Stimulated activated CD4-positive, alpha-beta T cell treated with anti-CD3 and anti-CD28 coated beads, Interleukin-1b, Interleukin-23, amount 100 ng/mL, for 1 hour (primary cell): ENCODE measurements around the gene SLC25A26.
"Not testable (repeated sequence)": the region's sequence is repeated elsewhere in the genome, so short reads cannot be mapped to it uniquely, and the experiment has no call there.

ENCODE experiments used
- DNase-seq, 2 donors: peaks; one replicate each; pipeline ENCODE4 v3.0.0-alpha.2; 2020; ENCODE audit warnings: low read depth in 2 of 2

The SLC25A26 gene, protein sequence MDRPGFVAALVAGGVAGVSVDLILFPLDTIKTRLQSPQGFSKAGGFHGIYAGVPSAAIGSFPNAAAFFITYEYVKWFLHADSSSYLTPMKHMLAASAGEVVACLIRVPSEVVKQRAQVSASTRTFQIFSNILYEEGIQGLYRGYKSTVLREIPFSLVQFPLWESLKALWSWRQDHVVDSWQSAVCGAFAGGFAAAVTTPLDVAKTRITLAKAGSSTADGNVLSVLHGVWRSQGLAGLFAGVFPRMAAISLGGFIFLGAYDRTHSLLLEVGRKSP

DNA sequence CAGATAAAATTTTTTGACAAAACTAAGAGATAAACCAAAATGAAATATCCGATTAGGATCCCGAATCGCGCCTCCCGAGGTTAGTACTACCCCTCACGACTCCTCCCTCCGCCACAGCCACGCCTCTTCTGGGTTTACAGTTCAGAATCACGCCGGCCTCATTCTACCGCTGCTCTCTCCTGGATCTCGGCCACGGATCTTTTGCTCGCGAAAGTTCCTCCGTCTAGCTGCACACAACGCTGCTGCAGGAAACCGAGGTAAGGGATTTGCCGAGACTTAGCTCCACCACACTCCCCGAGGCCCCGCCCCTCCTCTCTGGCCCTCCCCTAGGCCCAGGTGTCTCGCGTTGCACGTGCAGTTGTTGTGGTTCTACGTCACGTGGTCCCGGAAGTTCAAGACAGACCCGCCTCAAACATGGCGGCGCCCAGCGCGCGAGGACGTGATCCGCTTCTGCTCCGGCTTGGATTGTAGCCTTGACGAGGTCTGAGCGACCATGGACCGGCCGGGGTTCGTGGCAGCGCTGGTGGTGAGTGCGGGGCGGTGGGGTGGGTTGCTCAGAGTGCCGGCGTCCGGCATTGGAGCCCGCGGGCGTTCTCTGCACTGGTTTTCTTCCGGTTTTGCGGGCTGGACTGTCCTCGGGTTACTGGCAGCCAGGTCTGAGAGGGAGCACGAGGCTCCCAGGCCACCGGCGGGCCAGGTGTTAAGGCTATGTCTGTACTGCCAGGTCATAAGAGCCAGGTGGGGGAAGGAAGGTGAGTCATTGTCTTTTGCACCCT lies at the start of gene SLC25A26:
SLC25A26 (plus strand) TSS at position 400 of the 776 bp plus-strand sequence; CDS start at position 494, 94 bp downstream.
- DNase-seq = peak; percentile 92 to 93

DNA sequence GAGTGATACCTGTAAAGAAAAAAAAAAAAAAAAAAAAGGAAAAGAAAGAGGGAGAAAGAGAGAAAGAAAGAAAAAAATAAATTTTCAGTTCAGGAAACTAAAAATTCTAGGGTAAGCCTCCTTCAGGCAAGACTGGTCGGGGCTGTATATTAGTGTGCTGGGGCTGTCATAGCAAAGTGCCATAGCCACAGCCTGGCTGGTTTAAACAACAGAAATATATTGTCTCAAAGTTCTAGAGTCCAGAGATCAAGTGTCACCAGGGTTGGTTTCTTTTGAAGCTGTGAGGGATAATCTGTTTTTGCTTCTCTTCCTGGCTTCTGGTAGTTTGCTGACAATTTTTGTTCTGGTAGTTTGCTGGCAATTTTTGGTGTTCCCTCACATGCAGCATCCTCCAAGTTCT lies 48.4 kb upstream of the SLC25A26 start:
- no peak for DNase-seq

DNA sequence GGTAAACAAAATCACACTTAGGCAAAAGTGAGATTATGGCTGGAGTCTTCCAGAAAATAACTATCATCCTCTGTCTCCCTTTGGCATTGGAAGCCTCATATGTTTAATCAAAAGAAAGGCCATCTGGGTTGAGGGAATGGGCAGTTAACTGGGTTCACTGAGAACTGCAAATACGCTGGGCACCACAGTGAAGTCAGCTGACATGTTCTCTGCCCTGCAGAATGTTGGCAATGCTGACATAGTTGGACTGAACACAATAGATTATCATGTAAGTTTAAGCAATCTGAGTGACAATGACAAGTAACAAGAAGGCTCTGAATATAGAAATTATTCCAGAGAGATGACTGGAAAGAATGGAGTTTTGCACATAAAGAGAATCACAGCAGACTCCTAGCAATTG lies 43.8 kb upstream of the SLC25A26 start:
- DNase-seq = no peak

DNA sequence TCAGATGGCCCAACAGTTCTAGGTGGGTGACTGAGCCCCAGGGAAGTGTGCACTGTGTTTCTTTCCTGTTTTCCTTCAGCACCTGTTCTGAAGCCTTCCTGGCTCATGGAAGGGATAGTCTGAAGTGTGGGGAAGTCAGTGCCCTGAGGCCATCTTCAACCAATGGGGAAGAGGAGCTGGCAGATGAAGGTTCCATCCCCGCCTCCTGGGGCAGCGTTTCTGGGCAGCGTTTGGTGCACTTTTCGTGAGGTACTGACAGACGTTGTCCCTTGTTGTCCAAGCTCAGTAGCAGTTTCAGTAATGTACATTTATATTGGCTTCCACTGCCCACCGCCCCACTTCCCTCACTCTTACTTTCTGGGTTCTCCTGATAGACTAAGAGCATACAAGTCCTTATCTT lies 42.6 kb upstream of the SLC25A26 start:
- DNase-seq = no peak

DNA sequence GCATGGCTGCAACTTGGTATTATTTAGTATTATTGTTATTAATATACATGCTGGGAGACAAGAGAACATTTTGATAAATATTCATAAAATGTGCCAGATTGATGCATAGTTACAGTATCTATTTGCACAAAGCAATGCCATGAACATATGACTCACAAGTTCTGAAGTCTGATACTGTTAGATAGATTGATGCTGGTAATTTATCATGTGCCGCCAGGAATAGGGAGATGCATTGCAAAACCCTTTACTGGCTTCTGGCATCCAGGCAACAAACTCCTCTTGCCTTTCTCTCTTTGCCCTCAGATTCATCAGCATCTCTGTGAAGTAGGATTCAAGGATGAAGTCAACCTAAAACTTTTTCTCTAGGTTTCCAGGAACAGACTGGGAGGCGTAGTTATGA lies 41.0 kb upstream of the SLC25A26 start:
- DNase-seq = no peak

DNA sequence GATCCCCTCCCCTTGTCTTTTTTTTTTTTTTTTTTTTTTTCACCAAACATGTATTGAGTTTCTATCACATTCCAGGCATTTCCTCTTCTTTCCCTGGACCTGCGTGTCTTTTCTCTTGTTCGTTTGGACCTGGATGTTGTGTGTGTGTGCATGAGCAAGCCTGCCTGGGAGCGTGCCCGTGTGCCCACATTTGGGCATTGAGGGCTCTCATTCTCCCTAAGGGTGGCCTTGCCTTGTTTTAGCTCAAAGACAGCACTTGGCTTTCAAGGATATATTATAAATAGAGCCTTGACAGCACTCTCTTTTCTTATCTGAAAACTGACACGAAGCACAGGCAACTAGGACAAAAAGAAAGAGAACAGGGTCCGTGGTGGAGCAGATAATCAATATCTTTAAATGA lies 39.0 kb upstream of the SLC25A26 start:
- DNase-seq = no peak

DNA sequence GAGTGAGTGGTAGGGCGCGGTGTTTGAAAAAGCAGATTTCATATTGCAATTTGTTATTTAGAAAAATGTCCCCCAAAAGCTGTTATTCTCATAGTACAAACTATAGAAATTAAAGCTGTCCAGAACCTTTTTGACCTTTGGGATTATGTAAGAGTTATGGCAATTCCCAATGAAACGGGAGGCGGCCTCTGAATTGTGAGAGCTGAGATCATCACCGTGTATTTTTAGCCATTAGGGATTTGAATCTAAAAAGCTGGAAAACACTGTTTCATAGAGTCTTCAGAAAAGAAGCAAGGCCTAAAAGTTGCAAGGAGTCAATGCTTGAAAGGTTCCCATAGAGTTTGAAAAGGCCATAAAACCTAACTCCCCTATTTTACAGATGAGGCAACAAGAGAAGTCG lies 38.6 kb upstream of the SLC25A26 start:
- DNase-seq = no peak

DNA sequence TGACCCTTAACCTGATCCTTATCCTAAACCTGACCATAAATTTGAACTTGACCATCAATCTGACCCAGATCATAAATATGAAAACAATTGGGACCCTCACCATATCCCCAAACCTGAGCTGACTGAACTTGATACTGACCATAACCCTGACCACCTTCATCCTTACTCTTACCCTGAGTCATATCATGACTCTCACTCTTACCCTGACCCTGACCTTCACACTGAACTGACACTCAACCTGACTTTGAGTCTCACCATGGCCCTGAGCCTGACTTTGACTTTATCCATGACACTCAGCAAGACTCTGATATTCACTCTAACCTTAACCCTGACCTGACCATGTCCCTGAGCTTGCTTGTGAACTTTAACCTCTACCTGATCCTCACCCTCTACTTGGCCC lies 34.3 kb upstream of the SLC25A26 start:
- DNase-seq = no peak

DNA sequence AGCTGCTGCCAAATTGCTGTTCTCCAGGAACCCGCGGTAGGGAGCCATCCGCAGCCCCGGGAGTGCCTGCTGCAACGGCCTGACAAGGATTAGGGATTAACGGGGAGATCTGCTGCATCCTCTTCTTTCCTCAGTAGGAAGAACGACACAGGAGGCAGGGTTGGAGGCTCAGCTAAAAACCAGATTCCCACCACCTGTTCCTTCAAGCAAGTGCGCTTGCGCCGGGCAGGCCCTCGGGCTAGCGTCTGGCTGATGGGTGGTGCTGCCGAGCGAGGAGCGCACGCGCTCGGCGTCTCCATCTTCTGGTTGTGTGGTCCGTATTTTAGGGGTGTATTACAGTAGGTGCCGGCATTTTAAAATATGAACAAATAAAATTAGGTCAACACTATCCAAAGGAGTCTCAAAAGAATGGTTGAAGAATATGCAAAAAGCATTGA lies 25.4 kb upstream of the SLC25A26 start:
- no peak for DNase-seq

DNA sequence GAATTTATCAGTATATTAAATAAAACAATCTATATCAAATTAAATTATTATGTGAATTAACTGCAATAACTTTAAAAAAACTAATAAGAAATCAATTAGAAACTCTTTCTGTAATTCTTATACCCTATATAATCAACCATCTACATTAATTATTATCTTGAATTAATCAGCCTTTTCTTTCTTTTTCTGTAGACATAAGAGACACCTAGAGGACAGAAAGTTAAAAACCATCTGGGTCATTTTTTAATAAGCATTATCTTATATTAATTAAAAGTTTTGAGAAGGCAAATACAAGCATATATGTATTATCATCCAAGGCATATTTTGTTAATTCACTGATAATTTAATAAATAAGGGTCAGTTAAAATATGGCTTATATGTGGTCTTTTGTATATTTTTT lies 24.2 kb upstream of the SLC25A26 start:
- no peak for DNase-seq

DNA sequence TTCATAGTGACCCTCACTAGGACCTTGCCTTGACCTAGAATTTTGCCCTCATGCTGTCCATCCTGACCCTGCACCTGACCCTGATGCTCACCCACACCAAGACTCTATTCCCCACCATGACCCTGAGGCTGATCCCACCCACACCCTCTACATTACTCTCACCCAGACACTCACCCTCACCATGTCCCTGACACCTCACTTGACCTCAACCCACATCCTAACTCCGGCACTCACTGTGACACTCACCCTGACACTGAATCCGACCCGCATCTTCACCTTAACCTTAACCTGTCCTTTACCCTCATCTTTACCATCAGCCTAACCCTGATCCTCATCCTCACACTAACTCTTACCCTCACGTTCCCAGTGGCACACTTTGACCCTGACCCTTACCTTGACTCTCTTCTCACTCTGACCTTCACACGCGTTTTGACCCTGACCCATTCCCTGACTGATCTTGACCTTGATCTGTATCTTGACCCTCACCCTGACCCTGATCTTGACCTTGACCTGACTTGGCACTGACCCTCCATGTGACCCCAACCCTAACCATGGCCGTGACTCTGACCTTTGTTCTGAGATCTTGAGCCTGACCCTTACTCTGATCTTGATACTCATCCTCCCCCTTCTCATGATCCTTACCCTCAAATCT lies 22.2 kb upstream of the SLC25A26 start:
- DNase-seq = no peak

DNA sequence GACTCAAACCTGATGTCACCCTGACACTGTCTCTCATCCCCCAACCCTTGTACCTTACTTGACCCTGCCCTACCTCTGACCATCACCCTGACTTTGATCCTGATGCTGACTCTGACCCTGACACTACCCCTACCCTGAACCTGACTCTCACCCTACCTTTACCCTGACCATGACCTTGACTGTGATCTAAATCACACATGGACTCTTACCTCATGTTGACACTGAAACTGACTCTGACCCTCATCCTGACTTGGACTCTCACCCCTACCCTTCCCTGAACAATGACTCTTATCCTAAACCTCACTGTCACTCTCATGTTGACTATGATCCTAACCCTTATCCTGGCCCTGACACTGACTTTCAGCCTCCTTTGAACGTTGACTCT lies 21.7 kb upstream of the SLC25A26 start:
- DNase-seq = no peak

DNA sequence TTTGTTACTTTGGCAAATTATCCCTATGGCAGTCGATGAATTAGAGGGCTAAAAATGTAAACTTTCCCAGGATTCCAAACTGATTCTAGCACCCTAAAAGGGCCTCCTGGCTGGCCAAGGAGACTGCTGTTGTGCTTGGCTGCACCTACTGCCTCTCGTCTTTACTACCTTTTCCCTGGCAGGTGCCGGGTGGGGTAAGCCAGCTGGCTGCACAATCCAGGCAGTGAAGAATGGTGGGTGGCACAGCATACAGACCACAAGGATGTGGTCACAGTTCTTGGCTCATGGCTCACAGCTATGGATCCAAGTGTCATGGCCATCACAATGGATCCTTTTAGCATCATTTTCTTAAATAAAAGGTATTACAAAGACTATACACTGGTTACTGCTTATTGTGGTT lies 20.7 kb upstream of the SLC25A26 start:
- no peak for DNase-seq

DNA sequence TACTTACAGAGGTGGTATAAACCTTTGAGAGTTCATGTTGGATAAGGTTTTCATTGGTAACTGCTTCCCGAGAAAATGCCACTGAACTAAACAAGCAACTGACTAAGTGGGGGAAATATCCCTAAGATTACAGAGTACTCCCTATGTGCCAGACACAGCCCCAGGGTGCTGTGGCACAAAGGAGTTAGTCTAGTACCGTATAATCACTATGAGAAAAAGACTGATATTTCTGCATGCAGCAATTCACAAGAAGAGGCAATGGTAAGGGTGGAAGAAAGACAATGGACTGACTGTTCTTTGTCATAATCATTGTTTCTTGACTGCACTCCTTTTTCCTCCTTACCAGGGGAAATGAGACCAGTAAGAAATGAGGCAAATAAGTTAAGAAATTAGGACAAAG lies 20.0 kb upstream of the SLC25A26 start:
- DNase-seq = no peak

DNA sequence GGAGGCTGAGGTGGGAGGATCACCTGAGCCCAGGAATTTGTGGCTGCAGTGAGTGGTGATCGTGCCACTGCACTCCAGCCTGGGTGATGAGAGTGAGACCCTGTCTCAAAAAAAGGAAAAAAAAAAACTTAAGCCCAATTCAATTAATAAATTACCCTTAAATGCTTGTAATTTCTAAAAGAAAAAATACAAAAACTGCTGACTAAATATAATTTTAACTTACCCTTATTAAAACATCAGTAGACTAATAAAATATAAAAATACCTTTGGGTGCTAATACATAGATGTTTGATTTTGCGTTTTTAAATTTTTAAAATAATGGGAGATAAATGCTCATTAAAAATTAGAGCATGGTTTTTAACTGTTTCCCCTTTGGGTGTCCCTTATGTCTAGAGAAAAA lies 17.5 kb upstream of the SLC25A26 start:
- DNase-seq = no peak

DNA sequence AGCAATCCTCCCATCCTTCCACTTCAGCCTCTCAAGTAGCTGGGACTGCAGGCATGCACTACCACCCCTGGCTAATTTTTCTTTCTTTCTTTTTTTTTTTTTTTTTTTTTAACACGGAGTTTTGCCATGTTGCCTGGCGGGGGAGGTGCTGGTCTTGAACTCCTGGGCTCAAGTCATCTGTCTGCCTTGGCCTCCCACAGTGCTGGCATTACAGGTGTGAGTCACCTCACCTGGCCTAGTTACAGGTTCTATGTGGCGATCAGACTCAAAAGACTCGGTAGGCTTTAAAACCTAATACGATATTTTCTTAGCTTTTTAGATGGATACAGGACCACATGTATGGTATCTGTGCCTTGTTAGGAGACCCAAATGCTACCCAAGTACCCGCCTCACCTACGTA lies 14.0 kb upstream of the SLC25A26 start:
- DNase-seq = no peak

DNA sequence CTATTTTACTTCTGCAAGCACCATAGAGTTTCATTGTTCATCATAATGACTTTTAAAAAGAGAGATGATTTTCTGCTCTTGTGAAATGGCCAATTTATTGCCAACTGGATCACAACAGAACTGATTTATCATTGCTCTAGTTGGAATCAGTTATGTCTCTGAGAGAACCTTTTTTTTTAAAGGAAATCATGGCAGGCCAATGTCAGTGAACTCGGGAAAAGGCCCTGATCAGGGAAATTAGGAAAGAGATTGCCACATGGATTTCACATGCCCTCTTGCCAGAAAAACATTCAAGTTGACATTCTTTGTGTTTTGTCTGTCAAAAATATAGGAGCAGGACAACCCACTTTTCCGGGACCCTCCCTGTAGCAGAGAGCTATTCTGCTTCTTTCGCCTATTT lies 12.6 kb upstream of the SLC25A26 start:
- DNase-seq = no peak

DNA sequence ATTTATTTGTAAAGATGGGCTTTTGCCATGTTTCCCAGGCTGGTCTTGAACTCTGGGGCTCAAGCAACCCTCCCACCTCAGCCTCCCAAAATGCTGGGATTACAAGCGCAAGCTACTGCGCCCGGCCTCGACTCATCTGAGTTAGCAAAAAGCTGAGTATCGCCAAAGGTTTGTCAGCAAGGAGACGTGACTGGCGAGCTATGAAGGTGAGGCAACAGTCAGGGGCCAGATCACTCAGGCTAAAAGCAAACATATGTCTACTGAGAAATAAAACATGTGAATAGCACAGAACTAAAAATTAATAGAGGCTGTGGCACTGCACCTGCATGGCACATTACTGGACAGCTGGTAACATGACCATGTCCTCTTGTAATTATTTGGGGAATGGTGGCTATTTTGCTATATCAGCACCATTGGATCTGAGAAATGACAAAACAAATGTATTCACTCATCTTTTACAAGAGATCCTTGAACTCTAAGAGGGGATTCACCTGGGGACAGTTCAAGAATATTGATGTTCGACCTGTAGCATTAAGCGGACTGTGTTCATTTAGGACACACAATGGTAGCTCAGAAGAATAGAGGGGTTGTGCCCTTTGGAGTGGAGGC lies 10.0 kb upstream of the SLC25A26 start:
- no peak for DNase-seq

DNA sequence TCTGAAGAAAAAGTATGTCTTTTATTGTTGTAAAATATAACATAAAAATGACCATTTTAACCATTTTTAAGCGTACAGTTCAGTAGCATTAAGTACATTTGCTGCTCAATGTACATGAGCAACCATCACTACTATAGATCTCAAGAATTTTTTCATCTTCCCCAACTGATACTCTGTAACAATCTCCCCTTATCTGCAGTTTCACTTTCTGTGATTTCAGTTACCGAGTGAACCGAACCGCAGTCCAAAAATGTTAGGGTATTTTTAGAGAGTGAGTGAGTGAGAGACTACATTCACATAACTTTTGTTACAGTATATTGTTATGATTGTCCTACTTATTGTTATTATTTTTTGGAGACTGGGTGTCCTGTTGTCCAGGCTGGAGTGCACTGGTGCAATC lies 9.0 kb upstream of the SLC25A26 start:
- no peak for DNase-seq

DNA sequence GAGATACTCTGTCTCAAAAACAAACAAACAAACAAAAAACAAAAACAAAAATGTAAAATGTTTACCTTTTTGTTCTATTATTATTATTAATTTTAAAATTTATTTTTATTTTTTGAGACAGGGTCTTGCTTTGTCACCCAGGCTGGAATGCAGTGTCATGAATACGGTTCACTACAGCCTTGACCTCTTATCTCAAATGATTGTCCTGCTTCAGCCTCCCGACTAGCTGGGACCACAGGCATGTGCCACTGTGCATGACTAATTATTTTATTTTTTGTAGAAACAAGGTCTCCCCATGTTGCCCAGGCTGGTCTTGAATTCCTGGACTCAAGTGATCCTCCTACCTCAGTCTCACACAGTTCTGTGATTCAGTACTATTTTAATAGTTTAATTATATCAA lies 5.7 kb upstream of the SLC25A26 start:
- no peak for DNase-seq

DNA sequence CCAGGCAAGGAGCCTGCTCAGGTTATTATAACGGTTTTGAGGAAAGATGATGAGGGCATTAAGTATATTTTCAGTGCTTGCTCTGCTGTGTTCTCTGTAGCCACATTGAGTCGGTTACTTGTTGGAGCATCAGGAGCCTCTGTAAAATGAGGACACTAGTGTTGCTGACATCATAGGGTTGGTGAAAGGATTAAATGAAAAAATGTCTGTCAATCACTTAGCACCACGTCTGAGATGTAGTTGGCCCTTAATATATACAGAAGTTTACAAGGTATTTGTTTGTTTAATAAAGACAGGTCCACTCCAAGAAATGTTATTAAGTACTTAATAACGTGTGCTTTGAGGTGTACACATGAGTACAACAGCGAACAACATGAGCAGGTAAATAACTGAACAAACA lies 735 bp upstream of the SLC25A26 start:
- no peak for DNase-seq

DNA sequence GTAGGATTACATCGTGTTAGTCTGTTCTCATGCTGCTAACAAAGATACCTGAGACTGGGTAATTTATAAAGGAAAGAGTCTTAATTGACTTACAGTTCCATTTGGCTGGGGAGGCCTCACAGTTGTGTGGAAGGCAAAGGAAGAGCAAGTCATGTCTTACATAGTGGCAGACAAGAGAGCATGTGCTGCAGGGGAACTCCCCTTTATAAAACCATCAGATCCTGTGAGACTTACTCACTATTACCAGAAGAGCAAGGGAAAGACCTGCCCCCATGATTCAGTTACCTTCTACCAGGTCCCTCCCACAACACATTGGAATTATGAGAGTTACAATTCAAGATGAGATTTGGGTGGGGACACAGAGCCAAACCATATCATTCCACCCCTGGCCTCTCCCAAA lies 3.4 kb downstream of the SLC25A26 start:
- peak in 1 of 2 donors; percentile 4 for DNase-seq

DNA sequence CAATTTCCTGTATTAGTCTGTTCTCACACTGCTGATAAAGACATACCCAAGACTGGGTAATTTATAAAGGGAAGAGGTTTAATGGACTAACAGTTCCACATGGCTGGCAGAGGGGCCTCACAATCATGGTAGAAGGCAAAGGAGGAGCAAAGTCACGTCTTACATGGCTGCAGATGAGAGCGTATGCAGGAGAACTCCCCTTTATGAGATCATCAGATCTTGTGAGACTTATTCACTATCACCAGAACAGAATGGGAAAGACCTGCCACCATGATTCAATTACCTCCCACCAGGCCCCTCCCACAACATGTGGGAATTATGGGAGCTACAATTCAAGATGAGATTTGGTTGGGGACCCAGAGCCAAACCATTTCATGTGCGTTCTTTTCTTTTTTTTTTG lies 5.3 kb downstream of the SLC25A26 start:
- DNase-seq = not testable (repeated sequence)
